Measurements from ENCODE around the gene CDKN3.
"Not testable (repeated sequence)": the region's sequence is repeated elsewhere in the genome, so short reads cannot be mapped to it uniquely, and the experiment has no call there.

CDKN3 gene

DNA sequence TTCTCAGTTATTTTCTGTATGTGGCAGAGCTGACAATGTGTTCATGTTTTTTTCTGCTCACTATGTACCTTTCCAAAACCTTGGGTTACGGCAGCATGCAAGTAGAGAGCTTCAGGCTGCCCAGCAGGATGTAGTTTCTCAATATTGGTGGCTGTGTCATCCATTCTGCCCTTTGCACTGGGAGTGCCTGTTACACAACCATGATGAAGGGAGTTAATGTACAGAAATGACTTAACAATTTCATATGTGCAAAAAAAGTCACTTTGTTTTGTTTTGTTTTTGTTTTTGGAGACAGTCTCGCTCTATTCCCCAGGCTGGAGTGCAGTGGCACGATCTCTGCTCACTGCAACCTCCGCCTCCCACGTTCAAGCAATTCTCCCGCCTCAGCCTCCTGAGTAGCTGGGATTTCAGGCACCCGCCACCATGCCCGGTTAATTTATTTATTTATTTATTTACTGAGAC, 50.5 kb downstream of the CDKN3 start:
- TF ChIP-seq, protein P1, sequence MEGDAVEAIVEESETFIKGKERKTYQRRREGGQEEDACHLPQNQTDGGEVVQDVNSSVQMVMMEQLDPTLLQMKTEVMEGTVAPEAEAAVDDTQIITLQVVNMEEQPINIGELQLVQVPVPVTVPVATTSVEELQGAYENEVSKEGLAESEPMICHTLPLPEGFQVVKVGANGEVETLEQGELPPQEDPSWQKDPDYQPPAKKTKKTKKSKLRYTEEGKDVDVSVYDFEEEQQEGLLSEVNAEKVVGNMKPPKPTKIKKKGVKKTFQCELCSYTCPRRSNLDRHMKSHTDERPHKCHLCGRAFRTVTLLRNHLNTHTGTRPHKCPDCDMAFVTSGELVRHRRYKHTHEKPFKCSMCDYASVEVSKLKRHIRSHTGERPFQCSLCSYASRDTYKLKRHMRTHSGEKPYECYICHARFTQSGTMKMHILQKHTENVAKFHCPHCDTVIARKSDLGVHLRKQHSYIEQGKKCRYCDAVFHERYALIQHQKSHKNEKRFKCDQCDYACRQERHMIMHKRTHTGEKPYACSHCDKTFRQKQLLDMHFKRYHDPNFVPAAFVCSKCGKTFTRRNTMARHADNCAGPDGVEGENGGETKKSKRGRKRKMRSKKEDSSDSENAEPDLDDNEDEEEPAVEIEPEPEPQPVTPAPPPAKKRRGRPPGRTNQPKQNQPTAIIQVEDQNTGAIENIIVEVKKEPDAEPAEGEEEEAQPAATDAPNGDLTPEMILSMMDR (IDR thresholded peaks at IDR 0.05; ENCODE audit: low read depth, low read length, missing control alignments): no peak
- H3K4me3 ChIP-seq (ENCODE audit: low read depth, low read length): no peak overlapping the region
- DNase-seq (ENCODE audit: low read depth): no peak

DNA sequence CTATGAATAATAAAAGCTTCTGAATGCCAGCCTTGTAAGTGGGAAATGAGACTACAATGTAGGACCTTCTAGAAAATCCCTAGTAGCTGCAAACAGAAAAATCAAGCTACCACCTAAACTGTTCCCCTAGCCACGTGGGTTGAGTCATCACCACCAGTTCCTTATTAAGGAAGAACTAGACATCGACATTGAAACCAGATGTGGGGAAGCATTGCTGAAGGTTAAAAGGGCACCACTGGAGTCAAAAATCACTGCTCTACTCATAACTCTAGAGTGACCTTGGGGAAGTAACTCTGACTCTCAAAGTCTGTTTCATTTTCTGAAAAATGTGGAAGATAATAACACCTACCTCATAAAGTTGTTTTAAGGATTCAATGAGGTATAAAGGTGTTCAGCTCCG, 53.7 kb downstream of the CDKN3 start:
- TF ChIP-seq, protein P1 (IDR thresholded peaks at IDR 0.05; ENCODE audit: low read depth, low read length, missing control alignments): no peak
- no peak overlapping the region for H3K4me3 ChIP-seq (ENCODE audit: low read depth, low read length)
- peak; percentile 66 for DNase-seq (ENCODE audit: low read depth)

DNA sequence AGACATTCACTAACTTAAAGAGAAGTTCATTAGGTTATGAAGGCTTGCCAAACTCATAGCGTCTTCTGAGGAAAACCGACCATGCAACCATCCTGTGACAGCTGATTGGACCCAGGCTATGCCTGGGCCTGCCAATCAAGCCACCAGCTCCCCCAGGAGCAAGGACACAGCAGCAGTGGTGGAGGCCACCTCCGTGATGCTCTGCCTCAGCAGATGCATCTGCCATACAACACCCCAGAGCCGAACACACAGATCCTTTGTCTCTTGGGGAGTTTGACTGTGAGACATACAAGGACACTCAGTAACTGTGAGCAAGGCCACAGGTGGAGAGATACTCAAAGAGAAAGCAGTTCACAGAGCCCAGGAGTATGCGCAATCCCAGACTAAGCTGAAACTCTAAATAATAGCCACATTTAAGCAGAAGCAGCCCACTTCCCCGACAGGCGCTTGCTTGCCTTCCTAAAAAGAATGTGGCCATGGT, 54.4 kb downstream of the CDKN3 start:
- H3K4me3 ChIP-seq (ENCODE audit: low read depth, low read length): no peak overlapping the region
- TF ChIP-seq, protein P1 (IDR thresholded peaks at IDR 0.05; ENCODE audit: low read depth, low read length, missing control alignments): no peak
- DNase-seq (ENCODE audit: low read depth): no peak

DNA sequence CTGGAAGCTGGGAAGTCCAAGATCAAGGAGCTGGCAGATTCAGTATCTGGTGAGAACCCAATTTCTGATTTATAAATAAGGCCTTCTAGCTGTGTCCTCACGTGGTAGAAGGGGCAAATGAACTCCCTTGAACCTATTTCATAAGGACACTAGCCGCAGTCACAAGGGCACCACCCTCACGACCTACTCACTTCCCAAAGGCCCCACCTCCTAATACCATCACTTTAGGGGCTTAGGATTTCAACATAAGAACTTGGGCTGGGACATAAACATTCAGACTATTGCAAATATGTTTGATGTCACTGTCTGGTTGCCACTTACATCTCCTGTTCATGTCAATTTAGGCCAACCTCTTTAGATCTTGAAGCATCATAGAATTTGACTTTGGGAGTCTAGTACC, 55.2 kb downstream of the CDKN3 start:
- H3K4me3 ChIP-seq (ENCODE audit: low read depth, low read length): no peak overlapping the region
- no peak for DNase-seq (ENCODE audit: low read depth)
- TF ChIP-seq, protein P1 (IDR thresholded peaks at IDR 0.05; ENCODE audit: low read depth, low read length, missing control alignments): no peak

DNA sequence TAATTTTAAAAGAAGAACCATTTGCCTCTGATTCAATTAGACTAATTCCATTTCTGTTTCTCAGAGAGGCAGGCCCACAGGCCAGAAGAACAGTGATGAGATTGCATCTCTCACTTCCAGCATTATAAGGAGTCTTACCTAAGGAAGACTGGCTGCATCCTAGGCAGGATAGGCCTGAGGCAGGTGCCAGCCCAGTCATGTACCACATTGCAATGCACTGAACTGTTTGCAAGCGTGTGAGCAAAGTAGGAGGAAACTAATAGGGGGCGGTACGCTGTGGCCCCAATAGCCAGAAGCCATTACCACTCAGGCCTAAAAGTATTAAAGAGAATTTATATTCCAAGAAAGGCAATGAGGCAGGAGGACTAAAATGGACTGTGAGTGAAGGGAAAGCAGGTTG, 56.4 kb downstream of the CDKN3 start:
- TF ChIP-seq, protein P1 (IDR thresholded peaks at IDR 0.05; ENCODE audit: low read depth, low read length, missing control alignments): no peak
- no peak overlapping the region for H3K4me3 ChIP-seq (ENCODE audit: low read depth, low read length)
- no peak for DNase-seq (ENCODE audit: low read depth)

DNA sequence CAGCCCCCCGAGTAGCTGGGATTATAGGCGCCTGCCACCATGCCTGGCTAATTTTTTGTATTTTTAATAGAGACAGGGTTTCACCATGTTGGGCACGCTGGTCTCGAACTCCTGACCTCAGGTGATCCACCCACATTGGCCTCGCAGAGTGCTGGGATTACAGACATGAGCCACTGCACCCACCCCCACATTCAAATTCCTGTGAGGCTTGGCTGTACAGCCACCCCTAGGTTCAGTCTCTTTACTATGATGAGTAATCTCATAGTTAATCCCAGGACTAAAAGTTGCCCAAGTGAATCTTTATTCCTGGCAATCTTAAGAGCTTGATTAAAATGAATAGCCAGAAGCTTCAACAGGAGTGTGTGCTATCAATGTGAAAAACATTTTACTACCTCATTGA, 57.2 kb downstream of the CDKN3 start:
- not testable (repeated sequence) for H3K4me3 ChIP-seq (ENCODE audit: low read depth, low read length); DNase-seq (ENCODE audit: low read depth)

DNA sequence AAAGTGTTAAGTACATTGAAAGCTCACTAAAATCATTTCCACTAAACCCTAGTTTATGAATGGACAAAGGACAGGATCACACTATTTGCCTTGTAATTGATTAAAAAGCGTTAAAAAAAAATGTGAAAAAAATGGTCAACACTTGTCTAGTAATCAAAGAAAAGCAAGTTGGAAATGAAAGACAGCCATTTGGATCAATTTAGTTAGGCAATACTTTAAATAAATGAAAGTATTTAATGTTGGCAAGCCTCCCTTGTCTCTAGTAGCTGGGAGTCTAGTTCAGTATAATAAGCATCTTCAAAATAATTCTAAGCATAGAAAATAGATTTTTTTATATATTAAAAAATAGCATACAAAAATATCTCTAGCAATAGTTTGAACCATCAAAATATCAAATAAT, 58.6 kb downstream of the CDKN3 start:
- H3K4me3 ChIP-seq (ENCODE audit: low read depth, low read length): no peak overlapping the region
- DNase-seq (ENCODE audit: low read depth): no peak
- TF ChIP-seq, protein P1 (IDR thresholded peaks at IDR 0.05; ENCODE audit: low read depth, low read length, missing control alignments): no peak

DNA sequence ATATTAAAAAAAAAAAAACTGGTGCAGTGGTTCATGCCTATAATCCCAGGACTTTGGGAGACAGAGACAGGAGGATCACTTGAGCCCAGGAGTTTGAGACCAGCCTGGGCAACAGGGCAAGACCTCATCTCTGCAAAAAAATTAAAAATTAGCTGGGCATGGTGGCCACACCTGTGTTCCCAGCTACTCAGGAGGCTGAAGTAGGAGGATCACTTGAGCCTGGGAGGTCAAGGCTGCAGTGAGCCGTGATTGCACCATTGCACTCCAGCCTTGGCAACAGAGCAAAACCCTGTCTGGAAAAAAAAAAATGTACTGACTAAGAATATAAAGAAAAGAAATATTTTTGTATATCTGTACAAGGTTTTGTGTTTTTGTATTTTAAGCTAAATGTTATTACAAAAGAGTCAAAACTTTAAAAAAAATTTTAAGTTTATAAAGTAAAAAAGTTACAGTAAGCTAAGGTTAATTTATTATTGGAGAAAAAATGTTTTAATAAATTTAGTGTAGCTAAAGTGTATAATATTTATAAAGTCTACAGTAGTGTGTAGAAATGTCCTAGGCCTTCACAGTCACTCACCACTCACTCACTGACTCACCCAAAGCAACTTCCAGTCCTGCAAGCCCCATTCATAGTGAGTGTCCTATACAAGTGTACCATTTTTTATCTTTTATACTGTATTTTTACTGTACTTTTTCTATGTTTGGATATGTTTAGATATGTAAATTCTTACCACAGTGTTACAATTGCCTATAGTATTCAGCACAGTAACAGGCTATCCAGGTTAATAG, 60.2 kb downstream of the CDKN3 start:
- not testable (repeated sequence) for H3K4me3 ChIP-seq (ENCODE audit: low read depth, low read length); DNase-seq (ENCODE audit: low read depth)

Data from GM12864 (cell line).